Fibroblast of skin of back (primary cell): ENCODE results near the gene C1orf174.

ENCODE experiments used
- DNase-seq: peaks from one replicate; pipeline ENCODE4 v3.0.0-alpha.2; 2013

The C1orf174 gene

DNA sequence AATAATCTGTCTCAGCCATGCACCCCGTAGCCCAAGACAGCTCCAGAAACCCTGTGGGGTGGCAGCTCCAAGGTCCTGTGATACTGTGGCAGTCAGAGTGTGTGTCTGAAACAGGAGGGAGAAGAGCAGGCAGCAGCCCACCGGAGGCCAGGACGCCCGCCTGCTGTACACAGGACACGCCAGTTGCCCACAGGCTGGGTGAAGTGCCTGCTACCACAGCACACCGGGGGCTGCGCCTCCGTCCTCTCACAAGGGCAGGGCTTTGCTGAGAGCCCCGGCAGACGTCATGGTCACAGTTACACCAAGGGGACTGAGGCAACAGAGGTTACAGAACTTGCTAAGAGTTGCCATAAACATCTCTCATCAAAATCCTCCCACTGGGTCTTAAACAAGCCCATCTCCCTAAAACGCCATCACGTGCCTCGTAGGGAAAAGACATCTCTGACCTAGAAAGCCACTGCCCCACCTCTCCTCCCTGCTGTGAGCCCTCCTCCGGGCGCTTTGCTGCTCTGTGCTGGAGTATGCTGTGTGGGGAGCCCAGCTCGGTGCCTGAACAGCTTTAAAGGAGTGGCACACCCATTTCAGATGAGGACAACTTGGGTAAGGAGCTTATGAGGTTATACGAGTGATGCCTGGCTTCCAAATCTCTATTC, 5.3 kb downstream of the C1orf174 start:
- DNase-seq, result no peak

DNA sequence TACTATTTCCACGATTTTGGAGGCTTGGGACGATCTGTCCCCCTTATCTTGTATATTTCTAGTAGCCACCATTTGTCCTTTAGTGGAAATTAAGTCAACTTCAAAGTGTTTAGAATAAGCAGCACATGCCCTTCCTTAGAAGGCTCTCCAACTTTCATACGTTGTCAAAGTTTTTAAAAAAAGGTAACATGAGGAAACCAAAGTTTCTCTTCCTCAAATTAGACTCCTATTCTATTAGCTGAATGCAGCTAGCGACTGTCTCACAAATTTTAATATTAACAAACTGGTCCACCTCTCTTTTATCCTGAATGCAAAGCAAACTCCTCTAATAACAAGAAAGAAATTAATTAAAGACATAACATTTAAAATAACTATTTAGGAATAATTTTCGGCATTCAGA, 6.9 kb downstream of the C1orf174 start:
- DNase-seq, result no peak

DNA sequence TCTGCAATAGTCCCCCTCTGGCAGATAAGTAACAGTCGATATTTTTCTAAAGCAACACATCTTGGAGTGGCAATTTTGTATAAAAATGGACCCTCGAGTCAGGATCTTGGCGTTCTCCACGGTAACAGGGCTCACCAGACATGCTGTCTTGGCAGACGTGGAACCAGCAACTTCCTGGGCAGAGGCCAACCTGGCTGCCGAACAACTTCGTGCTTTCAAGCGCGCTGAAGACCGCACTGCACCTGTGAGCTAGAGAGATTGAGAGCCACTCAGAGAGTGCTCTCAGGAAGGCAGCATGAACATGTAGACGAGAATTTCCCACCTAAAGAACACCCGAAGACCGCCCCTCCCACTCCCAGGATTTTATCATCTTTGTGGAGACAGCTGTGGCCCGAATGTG, 7.3 kb downstream of the C1orf174 start:
- no peak for DNase-seq

DNA sequence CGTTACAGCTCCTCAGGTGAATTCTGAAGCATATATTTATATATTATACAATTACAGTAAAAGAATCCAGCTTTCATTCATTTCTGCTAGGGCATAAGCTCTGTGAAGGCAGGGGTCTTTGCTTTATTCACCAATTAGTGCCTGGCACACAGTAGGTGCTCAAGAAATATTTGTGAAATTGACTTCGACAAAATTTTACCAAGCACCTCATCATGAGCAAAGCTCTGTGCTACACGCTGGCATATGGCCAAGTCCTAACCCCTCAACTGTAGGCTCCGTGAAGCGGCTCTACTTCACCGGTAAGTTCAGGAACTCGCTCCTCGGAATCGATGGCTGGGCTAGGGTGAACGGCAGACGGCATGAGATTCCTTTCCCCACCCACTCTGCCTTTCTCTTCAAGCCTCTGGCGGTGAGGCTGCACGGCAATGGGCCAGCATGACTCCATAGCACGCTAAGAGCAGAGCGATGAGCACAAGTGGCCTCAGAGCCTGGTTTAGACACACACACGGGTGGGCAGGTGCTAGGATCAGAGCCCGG, 8.7 kb downstream of the C1orf174 start:
- DNase-seq, result no peak

DNA sequence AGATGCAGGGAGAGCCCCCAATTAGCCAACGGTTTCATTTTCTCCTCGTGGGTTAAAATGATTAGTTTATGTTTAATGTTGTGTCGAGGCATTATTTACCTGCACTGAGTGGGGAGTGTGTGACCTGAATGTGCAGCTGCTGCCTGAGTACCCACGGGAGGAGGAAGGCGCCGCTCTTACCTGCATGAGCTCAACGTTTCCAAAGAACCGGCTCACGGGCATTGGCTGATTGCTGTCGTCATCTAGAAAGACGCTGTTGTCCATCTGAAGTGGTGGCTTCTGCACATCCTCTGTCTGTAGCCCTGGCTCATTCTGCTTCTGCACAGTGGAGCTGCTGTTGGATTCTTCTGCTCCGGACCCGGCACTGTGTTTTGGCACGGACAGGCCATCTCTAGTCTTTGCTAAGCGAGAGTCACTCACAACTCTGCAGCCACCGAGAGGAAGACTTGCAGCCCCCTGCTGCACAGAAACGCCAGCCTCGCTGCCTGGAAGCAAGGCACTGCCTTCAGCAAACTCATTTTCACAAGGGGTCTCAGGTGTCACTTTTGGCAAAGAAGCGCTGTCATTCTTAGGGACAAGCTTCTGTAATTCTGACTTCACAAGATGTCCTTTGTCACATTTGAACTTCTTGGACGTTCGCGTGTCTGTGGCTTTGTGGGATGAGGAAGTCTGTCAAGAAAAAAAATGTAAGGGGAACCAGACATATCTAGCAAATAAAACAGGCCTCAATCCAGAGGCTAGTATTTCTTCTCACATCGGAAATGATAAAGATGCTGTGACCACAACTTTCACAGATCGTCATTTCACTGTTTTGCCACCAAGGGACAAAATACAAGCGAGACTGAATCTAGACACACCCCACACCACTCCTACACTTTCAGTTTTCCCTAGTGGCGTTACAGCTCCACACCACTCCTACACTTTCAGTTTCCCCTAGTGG, 9.4 kb downstream of the C1orf174 start:
- DNase-seq, result no peak

DNA sequence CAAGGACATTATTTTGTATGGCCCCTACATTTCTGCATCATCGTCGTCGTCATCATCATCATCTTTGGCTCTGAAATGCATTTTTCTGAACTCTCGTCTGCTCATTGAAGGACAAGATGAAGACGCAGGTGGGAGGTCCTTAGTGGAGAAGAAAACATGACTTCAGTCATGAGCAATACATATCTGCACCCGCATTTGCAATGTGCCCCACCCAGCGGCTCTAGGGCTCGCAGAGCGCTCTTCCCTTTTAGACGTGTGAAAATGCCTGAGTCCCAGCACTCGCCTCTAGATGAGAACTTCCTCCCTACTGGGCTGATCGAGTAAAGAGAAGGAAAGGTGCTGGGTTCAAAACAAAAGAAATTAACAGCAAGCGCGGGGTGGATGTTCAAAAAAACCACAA, 10.1 kb downstream of the C1orf174 start:
- no peak for DNase-seq

DNA sequence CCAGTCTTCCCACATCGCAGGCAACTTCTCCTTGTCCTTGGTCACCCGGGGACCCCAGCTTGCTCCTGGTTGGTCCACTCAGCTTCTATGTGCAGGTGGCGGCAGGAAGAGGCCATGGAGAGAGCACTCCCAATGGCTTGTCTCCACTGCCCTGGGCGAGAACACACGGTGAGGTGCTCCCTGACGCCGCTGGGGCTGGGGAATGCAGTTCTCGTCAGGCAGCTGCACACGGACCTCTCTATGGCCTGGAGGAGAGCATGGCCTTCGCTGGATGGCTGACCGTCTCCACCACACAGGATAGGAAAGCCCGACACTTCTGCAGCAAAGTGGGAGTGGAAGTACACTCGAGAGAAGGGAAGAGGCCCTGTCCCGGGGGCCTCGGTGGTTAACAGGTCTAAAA, 11.8 kb downstream of the C1orf174 start:
- no peak for DNase-seq

DNA sequence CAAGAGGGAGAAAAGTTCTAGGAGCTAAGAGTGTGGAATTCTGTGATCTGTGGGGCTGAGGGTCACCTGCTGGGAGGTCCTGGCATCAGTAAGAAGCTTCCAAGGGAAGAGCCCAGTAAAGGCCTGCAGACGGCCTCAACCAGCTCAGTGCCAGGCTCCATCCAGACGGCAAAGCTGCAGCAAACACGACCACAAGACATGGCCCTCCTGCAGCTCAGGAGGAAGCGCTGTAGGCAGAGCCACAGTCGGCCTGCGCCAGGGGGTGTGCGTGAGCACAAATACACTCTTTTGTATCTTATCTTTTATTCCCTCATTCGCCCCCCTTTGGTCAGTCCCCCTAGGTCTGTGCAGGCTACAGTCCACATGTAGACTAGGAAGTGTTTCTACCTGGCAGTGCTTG, 13.4 kb downstream of the C1orf174 start:
- DNase-seq, result no peak

DNA sequence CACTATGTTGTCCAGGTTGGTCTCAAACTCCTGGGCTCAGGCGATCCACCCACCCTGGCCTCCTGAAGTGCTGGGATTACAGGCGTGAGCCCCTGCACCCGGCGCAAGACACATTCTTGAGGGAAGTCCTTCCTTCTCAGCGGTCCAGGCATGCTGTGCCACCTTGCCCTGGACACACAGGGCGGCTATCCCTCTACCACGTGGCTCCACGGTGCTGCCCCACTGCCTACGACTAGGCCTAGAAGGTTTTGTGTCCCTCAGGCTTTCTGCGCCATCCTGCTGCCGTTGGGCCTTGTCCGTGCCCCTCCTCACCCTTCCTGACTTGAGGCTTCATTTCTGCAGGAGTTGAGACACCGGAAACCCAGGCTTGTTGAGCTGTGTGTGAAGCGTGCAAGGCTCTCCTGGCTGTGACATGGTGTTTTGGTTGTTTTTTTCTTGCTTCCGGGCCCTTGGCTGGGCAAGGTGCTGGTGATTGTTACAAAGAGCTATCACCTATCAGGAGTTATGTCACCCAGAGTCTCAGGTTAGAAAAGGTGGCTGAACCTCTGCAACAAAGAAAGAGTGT, 13.9 kb downstream of the C1orf174 start:
- DNase-seq, result no peak

DNA sequence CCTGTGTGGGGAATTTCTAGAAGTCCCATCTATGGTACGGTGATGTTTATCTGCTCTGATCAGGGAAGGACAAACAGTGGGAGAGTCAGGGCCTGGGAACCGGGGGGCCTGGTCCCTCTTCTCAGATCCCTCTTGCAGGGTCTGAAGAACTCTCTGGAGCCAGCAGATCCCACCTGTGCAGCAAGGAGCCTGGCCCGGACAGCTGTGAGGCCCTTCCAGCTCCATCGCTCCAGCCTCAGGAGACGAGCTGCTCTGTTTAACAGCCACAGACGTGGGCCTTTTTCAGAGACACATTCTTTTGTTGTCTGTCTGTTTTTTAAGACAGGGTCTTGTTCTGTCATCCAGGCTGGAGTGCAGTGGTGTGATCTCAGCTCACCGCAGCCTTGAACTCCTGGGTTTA, 14.5 kb downstream of the C1orf174 start:
- DNase-seq, result no peak

DNA sequence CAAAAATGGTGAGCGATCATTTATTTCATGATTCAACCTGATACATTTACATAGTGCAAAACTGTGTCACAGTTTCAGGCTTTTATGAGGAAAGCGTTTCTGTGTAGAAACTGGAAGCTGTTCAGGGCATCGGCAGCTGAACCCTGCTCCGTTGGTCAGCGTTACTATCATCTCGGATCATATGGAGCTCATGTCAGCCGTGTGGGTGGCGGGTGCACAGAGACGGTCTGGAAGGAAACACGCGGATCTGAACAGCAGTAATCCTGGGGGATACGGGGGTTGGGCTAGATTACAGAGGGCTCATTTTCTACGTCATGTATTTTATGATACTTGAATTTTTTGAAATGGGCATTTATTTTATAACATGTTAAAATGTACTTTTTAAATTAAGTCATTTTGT, 15.1 kb downstream of the C1orf174 start:
- DNase-seq, result no peak

DNA sequence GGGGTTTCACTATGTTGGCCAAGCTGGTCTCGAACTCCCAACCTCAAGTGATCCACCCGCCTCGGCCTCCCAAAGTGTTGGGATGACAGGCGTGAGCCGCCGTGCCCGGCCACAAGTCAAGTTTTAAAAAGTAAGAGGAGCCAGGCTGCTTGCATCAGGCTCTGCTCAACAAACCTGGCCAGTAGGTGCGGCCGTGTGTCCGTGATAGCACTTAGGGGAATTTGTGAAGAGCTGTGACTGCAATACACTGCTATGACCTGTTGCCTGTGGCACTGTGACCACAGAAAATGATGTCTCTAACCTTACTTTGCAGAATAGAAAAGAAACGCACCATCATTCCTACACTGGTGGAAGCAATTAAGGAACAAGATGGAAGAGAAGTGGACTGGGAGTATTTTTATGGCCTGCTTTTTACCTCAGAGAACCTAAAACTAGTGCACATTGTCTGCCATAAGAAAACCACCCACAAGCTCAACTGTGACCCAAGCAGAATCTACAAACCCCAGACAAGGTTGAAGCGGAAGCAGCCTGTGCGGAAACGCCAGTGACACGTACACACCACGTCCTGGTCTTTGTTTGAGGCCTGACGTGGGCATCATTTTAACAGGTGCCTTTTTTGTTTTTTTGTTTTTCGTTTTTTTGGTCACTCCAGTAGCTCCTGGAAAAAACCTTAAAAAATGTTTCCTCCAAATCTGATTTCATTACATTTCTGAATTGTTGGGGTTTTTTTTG, 16.7 kb downstream of the C1orf174 start:
- no peak for DNase-seq

DNA sequence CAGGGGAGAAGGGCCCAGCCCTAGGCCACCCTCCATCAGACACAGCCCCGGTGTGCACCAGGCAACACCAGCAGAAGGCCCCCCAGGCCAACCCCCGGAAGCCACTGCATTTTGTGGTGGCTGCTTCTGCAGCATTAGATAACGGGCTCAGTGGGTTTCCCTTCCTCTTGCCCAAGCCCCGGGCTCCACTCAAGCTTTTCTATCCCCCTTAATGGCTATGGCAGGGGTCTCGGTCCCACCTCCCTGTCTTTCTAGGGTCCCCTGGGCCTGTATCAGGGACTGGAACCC, 18.9 kb downstream of the C1orf174 start:
- DNase-seq, result no peak

DNA sequence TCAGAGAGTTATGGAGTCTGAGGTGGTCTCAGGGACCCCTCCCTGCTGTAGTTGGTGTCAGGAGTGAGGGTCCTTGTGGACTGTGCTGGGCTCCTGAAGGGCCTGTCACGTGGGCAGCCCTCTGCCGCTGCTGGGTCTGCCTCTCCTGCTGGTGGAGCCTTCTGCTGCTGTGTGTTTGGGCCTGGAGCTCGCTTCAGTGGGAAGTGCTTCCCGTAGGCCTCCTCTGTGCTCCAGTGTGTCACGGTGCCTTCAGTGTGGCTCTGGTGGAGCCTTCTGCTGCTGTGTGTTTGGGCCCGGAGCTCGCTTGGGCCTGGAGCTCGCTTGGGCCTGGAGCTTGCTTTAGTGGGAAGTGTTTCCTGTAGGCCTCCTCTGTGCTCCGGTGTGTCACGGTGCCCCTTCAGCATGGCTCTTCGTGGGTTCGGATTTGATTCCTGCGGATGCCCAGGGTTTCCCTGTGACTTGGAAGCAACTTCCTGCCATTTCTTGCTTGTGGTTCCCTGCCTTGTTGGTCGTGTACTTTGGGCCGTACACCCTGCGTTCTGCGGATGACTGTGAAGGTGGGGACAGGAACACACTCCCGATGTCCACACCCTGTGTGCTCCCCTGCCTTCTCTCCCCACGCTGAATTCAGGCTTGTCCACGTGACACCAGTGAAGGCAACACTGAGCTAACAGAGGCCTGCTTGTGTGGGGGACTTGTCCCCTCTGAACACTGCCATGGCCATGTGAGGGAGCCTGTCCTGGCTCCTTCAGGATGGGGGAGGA, 19.5 kb downstream of the C1orf174 start:
- DNase-seq, result no peak

DNA sequence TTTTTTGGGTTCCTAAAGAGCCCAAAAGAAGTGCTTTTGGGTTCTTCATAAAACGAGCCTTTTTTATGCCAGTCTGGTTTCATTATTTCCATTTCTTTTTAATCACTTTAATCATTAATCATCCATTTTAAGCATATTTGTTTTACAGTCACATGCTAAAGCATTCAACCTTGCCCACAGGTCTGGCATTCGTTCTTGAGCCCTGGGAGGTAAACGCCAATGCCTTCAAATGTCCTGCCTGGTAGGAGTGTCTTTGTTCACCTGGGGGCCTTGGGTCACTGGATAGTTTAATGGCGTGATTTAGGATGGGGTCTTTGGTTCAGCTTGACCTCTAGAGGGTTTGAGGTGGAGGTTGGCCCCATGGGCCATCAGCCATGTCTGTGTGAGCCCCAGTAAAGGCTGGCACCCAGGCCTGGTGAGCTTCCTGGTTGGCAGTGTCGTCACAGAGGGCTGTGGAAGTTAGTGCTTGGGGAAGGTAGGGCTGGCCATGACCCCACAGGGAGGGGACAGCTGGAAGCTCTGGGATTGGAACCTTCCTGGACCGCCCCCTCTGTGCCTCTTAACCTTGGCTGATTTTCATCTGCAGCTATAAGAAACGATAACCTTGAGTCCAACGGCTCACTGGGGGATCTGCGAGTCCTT, 20.2 kb downstream of the C1orf174 start:
- no peak for DNase-seq

DNA sequence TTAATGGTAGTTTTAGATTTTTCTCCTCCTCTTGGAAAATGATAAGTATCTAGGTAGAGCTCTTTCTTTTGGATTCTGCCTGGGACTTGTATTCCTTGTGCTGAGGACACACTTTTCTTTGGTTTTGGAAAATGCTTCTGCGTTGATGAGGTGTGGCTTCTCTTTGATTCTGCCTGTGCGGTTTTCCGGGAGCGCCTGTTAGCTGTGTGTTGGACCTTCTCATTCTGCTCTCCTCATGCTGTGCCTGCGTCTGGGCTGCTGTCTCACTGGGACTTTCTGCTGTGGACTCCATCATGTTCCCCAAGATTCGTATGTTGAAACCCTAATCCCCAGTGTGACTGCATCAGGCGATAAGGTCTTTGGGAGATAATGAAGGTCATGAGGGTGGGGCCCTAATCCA, 21.0 kb downstream of the C1orf174 start:
- no peak for DNase-seq

DNA sequence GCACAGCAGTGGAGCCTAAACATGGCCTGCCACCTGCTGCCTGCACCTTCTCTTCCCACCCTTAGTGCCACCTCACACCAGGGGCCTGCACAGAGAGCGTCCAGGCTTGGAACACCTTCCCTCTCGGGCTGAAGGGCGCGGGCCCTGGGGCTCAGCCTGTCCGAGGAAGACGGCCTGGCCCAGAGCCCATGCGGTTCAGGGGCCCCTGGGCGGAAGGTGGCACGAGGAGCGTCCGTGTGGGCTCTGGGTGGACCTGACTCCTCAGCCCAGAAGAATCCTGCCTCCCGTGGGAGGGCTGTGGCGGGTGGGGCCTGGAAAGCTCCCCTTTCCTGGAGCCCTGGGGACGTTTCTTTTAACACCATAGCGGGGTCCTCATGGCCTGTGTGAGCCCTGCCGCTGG, 23.4 kb downstream of the C1orf174 start:
- DNase-seq, result no peak

DNA sequence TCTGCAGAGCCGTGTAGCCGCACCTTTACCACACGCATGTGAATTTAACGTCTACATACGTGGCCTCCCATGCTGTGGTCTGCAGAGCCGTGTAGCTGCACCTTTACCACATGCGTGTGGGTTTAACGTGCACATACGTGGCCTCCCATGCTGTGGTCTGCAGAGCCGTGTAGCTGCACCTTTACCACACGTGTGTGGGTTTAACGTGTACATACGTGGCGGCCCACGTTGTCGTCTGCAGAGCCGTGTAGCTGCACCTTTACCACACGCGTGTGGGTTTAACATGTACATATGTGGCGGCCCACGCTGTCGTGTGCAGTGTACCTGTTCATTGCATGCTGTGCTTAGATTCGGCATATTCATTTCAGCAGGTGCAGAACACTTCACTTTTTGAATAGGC, 25.3 kb downstream of the C1orf174 start:
- DNase-seq, result no peak

DNA sequence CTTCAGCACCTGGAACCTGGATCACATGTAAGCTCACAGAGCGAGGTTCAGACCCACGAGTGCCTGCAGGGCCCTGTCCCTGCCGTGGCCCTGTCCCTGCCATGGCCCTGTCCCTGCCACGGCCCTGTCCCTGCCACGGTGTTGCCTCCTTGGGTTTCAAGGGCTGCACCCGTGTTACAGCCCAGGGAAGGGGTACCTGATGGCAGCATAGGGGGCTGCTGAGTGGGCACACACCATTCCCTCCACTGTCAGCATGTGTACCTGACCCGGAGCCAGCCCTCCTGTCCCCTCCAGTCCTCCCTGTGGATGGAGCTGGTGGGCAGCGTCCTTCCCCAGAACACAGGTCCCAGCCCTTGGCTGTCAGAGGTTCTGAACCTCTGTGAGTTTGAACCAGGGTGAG, 27.5 kb downstream of the C1orf174 start:
- no peak for DNase-seq

DNA sequence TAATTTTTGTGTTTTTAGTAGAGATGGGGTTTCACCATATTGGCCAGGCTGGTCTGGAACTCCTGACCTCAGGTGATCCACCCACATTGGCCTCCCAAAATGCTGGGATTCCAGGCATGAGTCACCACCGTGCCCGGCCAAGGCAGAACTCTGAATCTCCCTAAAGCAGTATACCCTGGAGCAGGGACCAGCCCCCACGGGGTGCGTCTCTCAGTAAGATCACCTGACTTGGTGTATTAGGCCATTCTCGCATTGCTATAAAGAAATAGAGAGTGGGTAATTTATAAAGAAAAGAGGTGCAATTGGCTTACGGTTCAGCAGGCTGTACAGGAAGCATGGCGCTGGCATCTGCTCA, 28.6 kb downstream of the C1orf174 start:
- no peak for DNase-seq

DNA sequence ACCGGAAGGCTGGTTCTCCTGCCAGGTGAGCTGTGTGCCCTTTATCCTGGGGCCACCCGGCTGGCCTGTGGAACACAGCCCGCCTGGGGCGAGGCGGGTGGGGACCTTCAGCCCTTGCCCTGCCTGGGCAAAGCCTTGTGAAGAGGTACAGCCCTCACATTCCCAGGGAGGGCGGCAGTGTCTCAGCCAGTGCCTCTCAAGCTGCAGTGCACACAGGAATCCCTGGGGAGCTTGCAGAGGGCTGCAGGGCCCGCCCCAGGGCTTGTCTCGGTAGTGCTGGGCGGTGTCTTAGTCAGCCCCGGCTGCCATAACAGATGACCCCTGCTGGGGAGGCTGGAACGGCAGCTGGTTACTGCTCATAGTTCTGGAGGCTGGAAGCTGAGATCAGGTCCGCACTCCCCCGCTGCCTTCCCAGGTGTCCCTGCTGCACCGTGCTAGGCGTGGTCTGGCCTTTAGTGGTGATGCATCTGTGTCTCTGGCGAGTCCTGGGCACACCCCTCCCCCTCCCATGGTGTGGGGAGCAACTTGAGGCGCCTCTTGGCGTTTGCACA, 30.2 kb downstream of the C1orf174 start:
- DNase-seq, result peak; percentile 62
